ENCODE data around the gene SDK1.

SDK1 gene

GRCh38 chr7:3469641-3470040, 168.6 kb downstream of the SDK1 start:
- no peak for DNase-seq

GRCh38 chr7:3480197-3480596, 179.1 kb downstream of the SDK1 start:
- no peak for DNase-seq

GRCh38 chr7:3481435-3481834, 180.4 kb downstream of the SDK1 start:
- no peak for DNase-seq

- DNase-seq: peak; percentile 69
These were observed 181.3 kb downstream of the SDK1 start for GRCh38 chr7:3482147-3482921.

GRCh38 chr7:3486841-3487240, 185.8 kb downstream of the SDK1 start:
- DNase-seq: no peak

GRCh38 chr7:3488829-3489228, 187.8 kb downstream of the SDK1 start:
- no peak for DNase-seq

GRCh38 chr7:3493499-3493898, 192.4 kb downstream of the SDK1 start:
- no peak for DNase-seq

GRCh38 chr7:3494947-3495346, 193.9 kb downstream of the SDK1 start:
- no peak for DNase-seq

- DNase-seq: no peak
These were observed 194.5 kb downstream of the SDK1 start for GRCh38 chr7:3495530-3495929.

GRCh38 chr7:3495954-3496353, 194.9 kb downstream of the SDK1 start:
- DNase-seq: no peak

GRCh38 chr7:3497796-3498195, 196.7 kb downstream of the SDK1 start:
- no peak for DNase-seq

- no peak for DNase-seq
These were observed 200.6 kb downstream of the SDK1 start for GRCh38 chr7:3501671-3502070.

GRCh38 chr7:3504384-3504783, 203.3 kb downstream of the SDK1 start:
- DNase-seq: no peak

- DNase-seq: no peak
These were observed 209.3 kb downstream of the SDK1 start for GRCh38 chr7:3510101-3511020.

- no peak for DNase-seq
These were observed 216.3 kb downstream of the SDK1 start for GRCh38 chr7:3517344-3517743.

- no peak for DNase-seq
These were observed 217.5 kb downstream of the SDK1 start for GRCh38 chr7:3518546-3518945.

- peak; percentile 83 for DNase-seq
These were observed 219.2 kb downstream of the SDK1 start for GRCh38 chr7:3520206-3520605.

GRCh38 chr7:3527496-3528124, 226.6 kb downstream of the SDK1 start:
- DNase-seq: no peak

- no peak for DNase-seq
These were observed 232.0 kb downstream of the SDK1 start for GRCh38 chr7:3533040-3533439.

GRCh38 chr7:3537210-3537875, 236.3 kb downstream of the SDK1 start:
- no peak for DNase-seq

- DNase-seq: no peak
These were observed 237.0 kb downstream of the SDK1 start for GRCh38 chr7:3538041-3538440.

- no peak for DNase-seq
These were observed 239.6 kb downstream of the SDK1 start for GRCh38 chr7:3540456-3541220.
